A673 (cell line): ENCODE measurements around the gene BCAN. TPM values are rescaled to one million over a fixed set of nuclear protein-coding genes. Genes with fewer than 3 reads are reported as not detected.

Experiments
- BruUV-seq: library from RNA; stranded (reverse); fragments of 400-500 nt; replicated peaks from 2 replicates; lab custom pipeline; 2021; lab: Mats Ljungman, UMichigan
- CTCF ChIA-PET: fragments of 300-600 bp; sonication (Branson Sonifier 250); formaldehyde crosslinking; loops from one replicate; lab custom pipeline; 2022; ENCODE audit warnings: antibody characterized with exemption; lab: Charles Lee
- POLR2A ChIA-PET: fragments of 300-600 bp; sonication (Branson Sonifier 250); formaldehyde crosslinking; loops from one replicate; lab custom pipeline; 2022; ENCODE audit warnings: antibody characterized with exemption; ENCODE audit not compliant: low non-redundant PET; lab: Charles Lee
- DNase-seq: peaks from one replicate; pipeline ENCODE4 v3.0.0-alpha.2; 2015; ENCODE audit warnings: low spot score
- H3K27ac ChIP-seq: fragments of 200-600 bp; sonication (generic); 2 replicates; pipeline ENCODE4 v1.5.1; 2016; ENCODE audit warnings: mixed run types, low read depth, mild to moderate bottlenecking, mixed read lengths, antibody characterized with exemption, low read length; ENCODE audit not compliant: poor library complexity, severe bottlenecking
- H3K27me3 ChIP-seq: fragments of 200-600 bp; sonication (generic); replicated peaks from 2 replicates; pipeline ENCODE4 v1.6.1; 2017; ENCODE audit warnings: mixed run types, low read depth, mild to moderate bottlenecking, mixed read lengths, antibody characterized with exemption, low read length; ENCODE audit not compliant: insufficient read depth, poor library complexity
- H3K36me3 ChIP-seq: fragments of 200-600 bp; sonication (generic); 2 replicates; pipeline ENCODE4 v1.6.1; 2016; ENCODE audit warnings: mixed run types, mild to moderate bottlenecking, mixed read lengths, antibody characterized with exemption, low read length; ENCODE audit not compliant: insufficient read depth, poor library complexity, severe bottlenecking
- H3K4me1 ChIP-seq: fragments of 200-600 bp; sonication (generic); 2 replicates; pipeline ENCODE4 v1.6.1; 2017; ENCODE audit warnings: mixed run types, mild to moderate bottlenecking, mixed read lengths, antibody characterized with exemption, low read length; ENCODE audit not compliant: insufficient read depth, poor library complexity, severe bottlenecking
- H3K4me3 ChIP-seq: fragments of 200-600 bp; sonication (generic); 2 replicates; pipeline ENCODE4 v1.5.1; 2016; ENCODE audit warnings: low read depth, mixed run types, mild to moderate bottlenecking, mixed read lengths, low read length; ENCODE audit not compliant: poor library complexity, severe bottlenecking
- H3K9me3 ChIP-seq: fragments of 200-600 bp; sonication (generic); 2 replicates; pipeline ENCODE4 v1.6.1; 2016; ENCODE audit warnings: mixed run types, low read depth, mild to moderate bottlenecking, mixed read lengths, antibody characterized with exemption, low read length; ENCODE audit not compliant: poor library complexity, severe bottlenecking
- CTCF ChIP-seq: fragments of 300-800, 200-600 bp; sonication (generic); conservative IDR thresholded peaks from 2 replicates; pipeline ENCODE4 v1.5.1; 2017; ENCODE audit warnings: low read depth, mild to moderate bottlenecking, antibody characterized with exemption, low read length, moderate library complexity, mixed read lengths
- EZH2 ChIP-seq: fragments of 200-600 bp; sonication (generic); IDR thresholded peaks from 2 replicates; pipeline ENCODE4 v1.6.1; 2017; ENCODE audit warnings: borderline replicate concordance, low read depth, mild to moderate bottlenecking, mixed read lengths, antibody characterized with exemption, low read length; ENCODE audit not compliant: poor library complexity, severe bottlenecking
- intact Hi-C: fragments of 100-400 bp; cut with micrococcal nuclease; formaldehyde crosslinking; loops from one replicate; pipeline ENCODE4 v1.10.0; 2022; ENCODE audit not compliant: unreplicated experiment
- total RNA-seq: library from RNA; stranded (reverse); gene quantifications from 2 replicates; pipeline ENCODE4 v1.2.3, GENCODE V29; 2021

BCAN gene
- total RNA-seq, 1 experiment from 2014 or later, result not detected

DNA sequence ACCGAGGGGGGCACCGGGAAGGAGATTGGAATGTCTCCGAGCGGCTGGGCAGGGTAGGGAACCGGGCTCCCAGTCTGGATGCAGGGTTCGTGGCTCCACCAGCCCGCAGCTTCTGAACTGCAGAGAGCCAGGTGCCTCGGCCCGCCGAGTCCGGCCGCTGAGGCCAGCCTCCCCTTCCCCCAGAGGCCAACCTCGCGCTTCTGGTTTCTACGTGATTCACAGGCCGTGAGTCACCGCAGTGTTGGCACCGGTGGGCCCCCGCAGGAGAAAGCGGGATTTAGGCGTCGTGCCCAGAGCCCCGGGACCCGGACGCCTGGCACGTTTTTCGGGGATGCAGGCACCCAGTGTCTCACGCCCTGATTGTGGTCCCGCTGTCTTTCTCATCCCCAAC lies 63.0 kb downstream of the BCAN start:
- no peaks in the 10 kb centered on the region for H3K36me3 ChIP-seq
- H3K4me3 ChIP-seq, result peak overlapping the region; percentile 42
- no peak overlapping the region for H3K27ac ChIP-seq
- no peak for DNase-seq
- intact Hi-C loops, result loop anchor here (1.0 kb wide), 1 partner anchor 16 kb away; no protein-coding TSS in a partner anchor
- H3K4me1 ChIP-seq, result peaks cover 34% of the 10 kb centered on the region
- BruUV-seq, result no TSS peak
- H3K9me3 ChIP-seq, result no peaks in the 10 kb centered on the region
- peaks cover 5% of the 10 kb centered on the region for H3K27me3 ChIP-seq
- POLR2A ChIA-PET, result no interaction called here
- CTCF ChIA-PET, result interaction anchor here (0.6 to 4.2 kb wide), 3 partner anchors 16 to 85 kb away, joined by 3 to 48 read pairs (median 3); no protein-coding TSS in a partner anchor
- TF ChIP-seq CTCF (no peak), EZH2 (no peak)

DNA sequence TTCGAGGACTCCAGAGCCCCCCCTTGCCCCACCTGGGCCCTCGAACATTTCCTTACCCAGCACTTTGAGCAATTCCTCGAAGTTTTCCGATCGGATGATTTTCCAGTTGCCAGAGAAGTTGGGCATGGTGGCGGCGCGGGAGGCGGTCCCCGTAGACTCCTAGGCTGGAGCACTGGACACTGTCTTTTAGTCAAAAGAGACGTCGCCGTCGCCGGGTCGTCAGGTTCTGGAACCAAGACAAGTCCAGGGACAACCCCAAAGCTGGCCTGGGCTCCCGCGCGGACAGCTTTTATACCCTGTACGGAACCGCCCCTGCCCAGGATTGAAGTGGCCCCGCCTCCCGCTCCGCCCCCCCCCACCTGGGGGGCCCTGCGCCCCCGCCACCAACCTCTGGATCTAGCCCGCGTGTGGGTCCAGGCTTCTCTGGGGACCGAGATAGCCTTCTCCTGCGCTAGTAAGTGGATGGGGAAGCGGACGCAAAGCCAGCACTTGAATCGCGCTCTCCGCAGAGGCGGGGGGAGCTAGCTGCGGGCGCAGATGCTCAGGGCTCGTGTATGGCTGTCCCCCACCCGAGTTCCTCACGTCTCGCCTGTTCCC lies 63.5 kb downstream of the BCAN start, which contains the start of gene CRABP2:
Gene CRABP2 (minus strand): TSS at position 263 of the 597 bp plus-strand sequence. CDS start 137 bp downstream, at position 126.
- DNase-seq, result peak; percentile 53
- TF ChIP-seq EZH2 (no peak), CTCF (no peak)
- H3K27me3 ChIP-seq, result peaks cover 5% of the 10 kb centered on the region
- no TSS peak for BruUV-seq
- H3K4me3 ChIP-seq, result peak within 1 kb of the TSS; percentile 42
- H3K4me1 ChIP-seq, result peaks cover 34% of the 10 kb centered on the region
- no peaks in the 10 kb centered on the region for H3K9me3 ChIP-seq
- intact Hi-C loops, result loop anchor here (1.0 kb wide), 1 partner anchor 16 kb away; no protein-coding TSS in a partner anchor
- ChIA-PET CTCF (interaction anchor here (0.6 to 4.2 kb wide), 9 partner anchors 14 to 205 kb away, joined by 3 to 48 read pairs (median 4); partner anchors contain the start of gene NTRK1), POLR2A (no interaction called here)
- no peaks in the 10 kb centered on the region for H3K36me3 ChIP-seq
- H3K27ac ChIP-seq, result no peak within 1 kb of the TSS

- Histone ChIP-seq H3K9me3 (no peaks in the 10 kb centered on the region), H3K4me3 (peak overlapping the region; percentile 42), H3K36me3 (no peaks in the 10 kb centered on the region), H3K27me3 (peaks cover 5% of the 10 kb centered on the region), H3K4me1 (peaks cover 34% of the 10 kb centered on the region), H3K27ac (no peak overlapping the region)
- intact Hi-C loops, result loop anchor here (1.0 kb wide), 1 partner anchor 17 kb away; no protein-coding TSS in a partner anchor
- POLR2A ChIA-PET, result no interaction called here
- no peak for TF ChIP-seq EZH2
- peak; percentile 91 for TF ChIP-seq CTCF
- no TSS peak for BruUV-seq
- CTCF ChIA-PET, result interaction anchor here (0.8 to 4.2 kb wide), 9 partner anchors 15 to 205 kb away, joined by 3 to 48 read pairs (median 4); partner anchors contain the start of gene NTRK1
- peak; percentile 77 for DNase-seq
Measured at GRCh38 chr1:156705918-156706656, 64.2 kb downstream of the BCAN start.
